ENCODE results near the gene APOL5.

GRCh38 chr22:35775339-35775738 lies 57.7 kb downstream of the APOL5 start:
- no peak for TF ChIP-seq POLR2A (IDR thresholded peaks at IDR 0.05; ENCODE audit: low read depth, low read length)
- TF ChIP-seq PRDM15 (CRISPR knock-in tag; IDR thresholded peaks at IDR 0.05) = no peak
- no peak for TF ChIP-seq CTCF (IDR thresholded peaks at IDR 0.05 in 2 of 3, conservative IDR thresholded peaks at IDR 0.05 in 1 of 3; ENCODE audit: control insufficient read depth in 2 of 3, extremely low read depth in 1 of 3, insufficient read depth in 1 of 3, low read depth in 3 of 3, low read length in 3 of 3)
- no peak for TF ChIP-seq ZBTB40 (IDR thresholded peaks at IDR 0.05; ENCODE audit: borderline replicate concordance)
- TF ChIP-seq NFYB (IDR thresholded peaks at IDR 0.05; ENCODE audit: insufficient read depth, low read depth, low read length) = no peak
- no peak for TF ChIP-seq ZNF384 (IDR thresholded peaks at IDR 0.05; ENCODE audit: borderline replicate concordance, low read depth, low read length)
- no peak for TF ChIP-seq SRF (IDR thresholded peaks at IDR 0.05; ENCODE audit: low read depth in 2 of 2, low read length in 2 of 2)
- TF ChIP-seq ZNF207 (IDR thresholded peaks at IDR 0.05; ENCODE audit: borderline replicate concordance) = no peak
- no peak for TF ChIP-seq PAX5 (IDR thresholded peaks at IDR 0.05; ENCODE audit: borderline replicate concordance, low read depth, low read length)
- TF ChIP-seq BHLHE40 (IDR thresholded peaks at IDR 0.05; ENCODE audit: borderline replicate concordance in 1 of 2, low read depth in 2 of 2, low read length in 1 of 2) = no peak

All from GM12878 (cell line).